C4-2B (cell line): Measurements from ENCODE around the gene OSBPL1A.

ENCODE experiments used
- CTCF ChIP-seq: fragments of 450-650 bp; conservative IDR thresholded peaks from 2 replicates; pipeline ENCODE4 v1.5.1; 2017; ENCODE audit warnings: mild to moderate bottlenecking
- ZFX ChIP-seq: fragments of 450-650 bp; IDR thresholded peaks from 2 replicates; pipeline ENCODE4 v1.6.1; 2017

- no peak for TF ChIP-seq CTCF
- no peak for TF ChIP-seq ZFX
These were observed 215.8 kb downstream of the OSBPL1A start for GRCh38 chr18:24181806-24182205.
